Tibial nerve (tissue), 4 donors: Measurements from ENCODE around the gene TTC16. TPM values are rescaled to one million over a fixed set of nuclear protein-coding genes. Genes with fewer than 3 reads are reported as not detected.
"Not testable (repeated sequence)": the region's sequence is repeated elsewhere in the genome, so short reads cannot be mapped to it uniquely, and the experiment has no call there.

Experiments used
- DNase-seq, 2 donors: peaks; one replicate each; pipeline ENCODE4 v3.0.0-alpha.2; 2019; ENCODE audit warnings: low spot score in 2 of 2
- H3K27ac ChIP-seq, 4 donors: fragments of 200-600 bp; sonication (generic) in 3 of 4; one replicate each; pipeline ENCODE4 v1.5.1; 2017 to 2019; ENCODE audit warnings: mild to moderate bottlenecking in 1 of 4
- H3K27me3 ChIP-seq, 2 donors: fragments of 200-600 bp; sonication (generic) in 1 of 2; one replicate each; pipeline versions ENCODE4 v1.5.1 to v1.6.0; 2017 to 2019
- H3K36me3 ChIP-seq, 3 donors: fragments of 200-600 bp; sonication (generic); one replicate each; pipeline ENCODE4 v1.5.1; 2018 to 2019
- H3K4me1 ChIP-seq, 4 donors: fragments of 200-600 bp; sonication (generic) in 3 of 4; one replicate each; pipeline ENCODE4 v1.5.1; 2017 to 2019
- H3K4me3 ChIP-seq, 4 donors: fragments of 200-600 bp; sonication (generic) in 3 of 4; one replicate each; pipeline ENCODE4 v1.5.1; 2017 to 2019; ENCODE audit warnings: mild to moderate bottlenecking in 1 of 4, moderate library complexity in 1 of 4
- H3K9me3 ChIP-seq, 4 donors: fragments of 200-600 bp; sonication (generic) in 3 of 4; one replicate each; pipeline ENCODE4 v1.5.1; 2017 to 2019
- EP300 ChIP-seq, 2 donors: sonication (generic); formaldehyde crosslinking; IDR thresholded peaks; one replicate each; pipeline ENCODE4 v1.6.1; 2017; ENCODE audit warnings: antibody characterized with exemption in 2 of 2, mild to moderate bottlenecking in 1 of 2
- POLR2A ChIP-seq, 2 donors: fragments of 450-650 bp; IDR thresholded peaks; one replicate each; pipeline ENCODE4 v1.6.1; 2017; ENCODE audit warnings: antibody characterized with exemption in 2 of 2, mild to moderate bottlenecking in 2 of 2, moderate library complexity in 2 of 2
- WGBS, 2 donors: methylation state at CpG; one replicate each; pipeline ENCODE4 v1.1.5; 2018; 5-methylcytosine and 5-hydroxymethylcytosine counted together
- total RNA-seq, 4 donors: library from RNA; depleted of rRNA; stranded (reverse); fragments of >200 nt; gene quantifications; one replicate each; pipeline ENCODE4 v1.1.0, GENCODE V29; 2016
- TF ChIP-seq, protein P1 (sequence below), 5 experiments: fragments of 200-600 bp in 3 of 5; fragments of 450-650 bp in 2 of 5; sonication (generic) in 3 of 5; IDR thresholded peaks; one replicate each; pipeline ENCODE4 v1.5.1; 2016 to 2019; ENCODE audit warnings: antibody characterized with exemption in 5 of 5, mild to moderate bottlenecking in 3 of 5, moderate library complexity in 2 of 5

Gene TTC16
- total RNA-seq, 4 donors from 2014 or later, result 0.30 TPM; not detected in 3

DNA sequence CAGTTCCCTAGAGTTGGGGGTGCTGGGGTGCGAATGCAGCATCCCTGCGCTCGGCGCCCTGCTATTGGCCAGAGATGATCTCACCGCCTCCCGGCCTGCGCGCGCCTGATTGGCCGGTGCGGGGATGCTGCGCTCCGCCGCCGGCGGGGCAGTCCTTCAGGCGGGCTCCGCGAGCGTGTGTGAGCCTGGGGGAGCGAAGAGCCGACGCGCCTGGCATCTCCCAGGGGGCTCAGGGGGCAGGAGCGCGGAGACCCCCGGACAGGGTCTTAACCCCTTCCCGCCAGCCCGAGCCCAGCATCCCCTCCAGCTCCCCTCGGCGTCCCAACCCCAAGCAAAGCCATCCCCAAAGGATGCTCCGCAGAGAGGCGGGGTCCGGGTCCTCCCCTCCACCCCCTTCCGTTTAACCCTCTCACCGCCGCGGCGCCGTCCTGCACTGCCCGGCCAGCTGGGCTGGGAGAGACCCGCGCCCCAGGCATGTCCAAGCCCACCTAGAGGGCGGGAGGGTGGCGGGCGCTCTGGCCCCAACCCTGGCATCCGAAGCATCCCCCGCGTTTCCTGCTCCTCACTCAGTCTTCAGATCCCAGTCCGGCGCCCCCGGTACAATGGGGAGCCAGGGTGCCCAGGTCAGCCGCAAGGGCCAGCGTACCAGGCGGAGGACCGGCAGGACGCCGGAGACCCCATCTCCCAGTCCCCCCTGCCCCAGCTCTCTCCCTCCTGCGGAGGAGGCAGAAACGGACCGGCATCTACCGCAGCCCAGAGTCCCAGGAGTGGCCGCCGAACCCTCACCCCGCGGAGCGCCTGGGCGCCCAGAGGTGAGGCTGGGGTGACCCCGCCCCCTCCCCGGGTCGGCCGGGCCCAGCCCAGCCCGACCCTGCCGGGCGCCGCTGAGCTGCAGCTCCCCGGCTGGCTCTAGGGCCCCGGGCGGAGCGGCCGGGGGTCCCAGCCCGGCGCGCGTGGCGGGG, 38.5 kb downstream of the TTC16 start:
- Histone ChIP-seq H3K36me3 (peaks cover 0 to 17% (median 0%) of the 10 kb centered on the region in 3 donors), H3K27ac (no peak overlapping the region), H3K4me3 (no peak overlapping the region), H3K9me3 (no peaks in the 10 kb centered on the region), H3K27me3 (peaks cover 0 to 45% of the 10 kb centered on the region in 2 donors), H3K4me1 (peaks cover 0 to 17% (median 0%) of the 10 kb centered on the region in 4 donors)
- 29 to 47% methylated on average over 33 to 57 of the region's 86 CpGs for WGBS, 2 donors
- TF ChIP-seq, protein P1, sequence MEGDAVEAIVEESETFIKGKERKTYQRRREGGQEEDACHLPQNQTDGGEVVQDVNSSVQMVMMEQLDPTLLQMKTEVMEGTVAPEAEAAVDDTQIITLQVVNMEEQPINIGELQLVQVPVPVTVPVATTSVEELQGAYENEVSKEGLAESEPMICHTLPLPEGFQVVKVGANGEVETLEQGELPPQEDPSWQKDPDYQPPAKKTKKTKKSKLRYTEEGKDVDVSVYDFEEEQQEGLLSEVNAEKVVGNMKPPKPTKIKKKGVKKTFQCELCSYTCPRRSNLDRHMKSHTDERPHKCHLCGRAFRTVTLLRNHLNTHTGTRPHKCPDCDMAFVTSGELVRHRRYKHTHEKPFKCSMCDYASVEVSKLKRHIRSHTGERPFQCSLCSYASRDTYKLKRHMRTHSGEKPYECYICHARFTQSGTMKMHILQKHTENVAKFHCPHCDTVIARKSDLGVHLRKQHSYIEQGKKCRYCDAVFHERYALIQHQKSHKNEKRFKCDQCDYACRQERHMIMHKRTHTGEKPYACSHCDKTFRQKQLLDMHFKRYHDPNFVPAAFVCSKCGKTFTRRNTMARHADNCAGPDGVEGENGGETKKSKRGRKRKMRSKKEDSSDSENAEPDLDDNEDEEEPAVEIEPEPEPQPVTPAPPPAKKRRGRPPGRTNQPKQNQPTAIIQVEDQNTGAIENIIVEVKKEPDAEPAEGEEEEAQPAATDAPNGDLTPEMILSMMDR (IDR thresholded peaks at IDR 0.05), result no peak
- no peak for TF ChIP-seq POLR2A (IDR thresholded peaks at IDR 0.05)
- no peak for TF ChIP-seq EP300 (IDR thresholded peaks at IDR 0.05)
- DNase-seq, result no peak

DNA sequence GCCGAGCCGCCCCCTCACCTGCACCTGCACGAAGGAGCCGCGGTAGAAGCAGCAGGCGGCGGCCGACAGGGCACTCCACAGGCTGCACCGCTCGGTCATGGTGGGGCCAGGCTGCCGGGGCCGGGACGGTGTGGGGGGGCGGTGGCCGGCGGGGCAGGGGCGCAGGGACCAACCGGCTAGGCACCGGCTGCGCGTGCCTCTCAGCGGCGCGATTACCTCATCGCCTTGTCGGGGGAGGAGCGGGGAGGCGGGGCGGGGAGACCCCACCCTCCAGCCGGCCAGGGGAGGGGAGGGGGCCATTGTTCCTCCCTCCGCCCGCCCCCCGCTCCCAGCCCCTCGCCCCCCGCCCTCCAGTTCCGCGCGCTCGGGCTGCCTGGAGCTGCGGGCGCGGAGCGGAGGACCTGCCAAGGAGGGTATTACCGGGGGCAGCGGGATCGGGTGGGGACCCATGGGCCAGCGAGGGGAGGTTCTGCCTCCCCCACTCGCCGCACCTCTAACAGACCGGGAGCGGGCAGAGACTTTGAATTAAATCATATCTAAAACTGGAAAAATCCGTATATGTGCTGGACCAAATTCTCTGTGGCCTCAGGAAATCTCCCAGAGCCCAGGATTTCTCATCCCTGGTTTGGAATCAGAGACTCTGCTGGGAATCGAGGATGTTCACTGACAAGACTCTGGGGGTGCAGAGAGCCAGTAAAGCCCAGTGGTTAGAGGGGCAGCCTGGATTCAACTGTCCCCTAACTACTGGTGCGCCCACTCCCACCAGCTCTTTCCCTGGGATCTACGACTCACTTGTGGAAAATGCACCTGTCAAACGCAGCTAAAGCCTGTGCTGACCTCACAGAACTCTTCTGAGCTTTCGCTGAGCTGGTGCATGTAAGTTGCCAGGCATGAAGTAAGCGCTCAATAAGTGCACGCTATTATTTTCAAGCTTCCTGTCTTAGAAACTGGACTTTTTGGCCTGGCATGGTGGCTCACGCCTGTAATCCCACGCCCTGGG, 39.5 kb downstream of the TTC16 start:
- no peak overlapping the region for H3K27ac ChIP-seq
- TF ChIP-seq, protein P1 (IDR thresholded peaks at IDR 0.05), result no peak
- TF ChIP-seq POLR2A (IDR thresholded peaks at IDR 0.05) (no peak), EP300 (IDR thresholded peaks at IDR 0.05) (no peak)
- peaks cover 0 to 17% (median 0%) of the 10 kb centered on the region in 4 donors for H3K4me1 ChIP-seq

DNA sequence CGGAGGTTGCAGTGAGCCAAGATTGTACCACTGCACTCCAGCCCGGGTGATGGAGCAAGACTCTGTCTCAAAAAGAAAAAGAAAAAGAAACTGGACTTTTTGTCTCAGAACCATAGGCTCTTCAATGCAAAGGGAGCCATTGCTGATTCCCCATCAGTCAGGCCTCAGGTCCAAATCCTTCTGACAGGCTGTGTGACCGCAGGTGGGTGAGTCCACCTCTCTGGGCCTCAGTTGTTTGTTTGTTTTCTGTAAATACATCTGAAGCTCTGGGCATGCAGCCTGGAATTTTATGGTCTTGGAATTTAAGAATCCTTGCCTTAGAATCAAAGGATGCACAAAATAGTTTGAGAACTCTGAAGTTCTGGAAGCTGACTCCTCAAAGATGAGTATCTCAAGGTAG, 40.4 kb downstream of the TTC16 start:
- Histone ChIP-seq H3K4me1 (peaks cover 0 to 19% (median 0%) of the 10 kb centered on the region in 4 donors), H3K36me3 (peaks cover 0 to under 1% (median 0%) of the 10 kb centered on the region in 3 donors), H3K9me3 (no peaks in the 10 kb centered on the region), H3K27ac (no peak overlapping the region), H3K27me3 (peaks cover 0 to 48% of the 10 kb centered on the region in 2 donors), H3K4me3 (no peak overlapping the region)
- DNase-seq, result no peak
- 85 to 88% methylated on average over 3 of the region's 3 CpGs for WGBS, 2 donors
- TF ChIP-seq EP300 (IDR thresholded peaks at IDR 0.05), result no peak
- TF ChIP-seq, protein P1 (IDR thresholded peaks at IDR 0.05), result no peak
- TF ChIP-seq POLR2A (IDR thresholded peaks at IDR 0.05), result no peak

More for the DNA sequence above, 39.5 kb downstream of the TTC16 start:
- no peaks in the 10 kb centered on the region for H3K9me3 ChIP-seq
- peaks cover 0 to 45% of the 10 kb centered on the region in 2 donors for H3K27me3 ChIP-seq
- H3K4me3 ChIP-seq, result no peak overlapping the region
- DNase-seq, result no peak
- 43 to 68% methylated on average over 23 to 25 of the region's 61 CpGs for WGBS, 2 donors
- H3K36me3 ChIP-seq, result peaks cover 0 to 7% (median 0%) of the 10 kb centered on the region in 3 donors

DNA sequence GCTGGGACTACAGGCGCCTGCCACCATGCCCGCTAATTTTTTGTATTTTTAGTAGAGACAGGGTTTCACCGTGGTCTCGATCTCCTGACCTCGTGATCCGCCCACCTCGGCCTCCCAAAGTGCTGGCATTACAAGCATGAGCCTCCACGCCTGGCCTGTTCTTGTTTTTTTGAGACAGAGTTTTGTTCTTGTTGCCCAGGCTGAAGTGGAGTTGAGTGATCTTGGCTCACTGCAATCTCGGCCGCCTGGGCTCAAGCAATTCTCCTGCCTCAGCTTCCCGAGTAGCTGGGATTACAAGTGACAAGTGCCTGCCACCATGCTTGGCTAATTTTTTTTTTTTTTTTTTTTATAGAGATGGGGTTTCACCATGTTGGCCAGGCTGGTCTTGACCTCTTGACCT, 40.9 kb downstream of the TTC16 start:
- not testable (repeated sequence) for DNase-seq
- peaks cover 0 to 51% of the 10 kb centered on the region in 2 donors for H3K27me3 ChIP-seq
- WGBS, 2 donors, result 77 to 79% methylated on average over 11 of the region's 11 CpGs

DNA sequence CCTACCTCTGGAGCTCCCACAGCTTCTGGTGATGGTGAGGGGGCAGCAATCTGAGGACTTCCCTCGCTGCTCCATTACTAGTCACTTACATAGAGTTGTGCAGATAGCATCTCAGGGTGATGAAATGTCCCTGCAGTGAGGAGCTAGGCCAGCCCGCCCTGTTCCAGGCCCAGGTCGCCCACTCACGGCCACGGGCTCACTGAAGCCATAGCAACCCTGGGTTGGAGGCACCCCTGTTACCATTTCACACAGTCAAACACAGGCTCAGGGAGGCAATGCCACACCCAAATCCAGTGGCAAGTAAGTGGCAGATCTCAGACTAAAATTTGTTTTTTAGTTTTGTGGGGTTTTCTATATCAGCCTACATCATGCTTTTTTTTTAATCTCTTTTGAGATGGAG, 43.0 kb downstream of the TTC16 start:
- Histone ChIP-seq H3K27me3 (peaks cover 0 to 47% of the 10 kb centered on the region in 2 donors), H3K9me3 (no peaks in the 10 kb centered on the region), H3K36me3 (no peaks in the 10 kb centered on the region), H3K27ac (no peak overlapping the region), H3K4me3 (no peak overlapping the region), H3K4me1 (peaks cover 0 to 34% (median 0%) of the 10 kb centered on the region in 4 donors)
- TF ChIP-seq POLR2A (IDR thresholded peaks at IDR 0.05), result no peak
- no peak for TF ChIP-seq EP300 (IDR thresholded peaks at IDR 0.05)
- TF ChIP-seq, protein P1 (IDR thresholded peaks at IDR 0.05), result no peak
- no peak for DNase-seq
- WGBS, 2 donors, result 90 to 91% methylated on average over 5 of the region's 5 CpGs

More for the DNA sequence above, 40.9 kb downstream of the TTC16 start:
- H3K9me3 ChIP-seq, H3K36me3 ChIP-seq, H3K27ac ChIP-seq, H3K4me3 ChIP-seq: not testable (repeated sequence)
- H3K4me1 ChIP-seq, result peaks cover 0 to 25% (median 0%) of the 10 kb centered on the region in 4 donors
